BLaER1 treated with 17β-estradiol and CSF1 and Interleukin-3, amounts not matched to agents 10 nM and 100 nM (cell line): ENCODE measurements around the gene KIFAP3.
"Not testable (repeated sequence)": the region's sequence is repeated elsewhere in the genome, so short reads cannot be mapped to it uniquely, and the experiment has no call there.

Source experiments
- H3K27ac ChIP-seq, 11 experiments: shearing (Covaris generic); formaldehyde crosslinking; 2 replicates each; pipeline ENCODE4 v1.8.1; 2022
- H3K27me3 ChIP-seq, 11 experiments: shearing (Covaris generic); formaldehyde crosslinking; 2 replicates each; pipeline ENCODE4 v1.8.1; 2022
- H3K36me3 ChIP-seq, 11 experiments: shearing (Covaris generic); formaldehyde crosslinking; 2 replicates each; pipeline ENCODE4 v1.8.1; 2022
- H3K4me1 ChIP-seq, 10 experiments: shearing (Covaris generic); formaldehyde crosslinking; 2 replicates each; pipeline ENCODE4 v1.8.1; 2022
- H3K4me2 ChIP-seq, 11 experiments: shearing (Covaris generic); formaldehyde crosslinking; 2 replicates each; pipeline ENCODE4 v1.8.1; 2022
- H3K4me3 ChIP-seq, 10 experiments: shearing (Covaris generic); formaldehyde crosslinking; 2 replicates each; pipeline ENCODE4 v1.8.1; 2022
- H3K9ac ChIP-seq, 11 experiments: shearing (Covaris generic); formaldehyde crosslinking; 2 replicates each; pipeline ENCODE4 v1.8.1; 2022
- H3K9me3 ChIP-seq, 11 experiments: shearing (Covaris generic); formaldehyde crosslinking; replicated peaks in 1 of 11; 2 replicates each; pipeline ENCODE4 v1.8.1; 2022
- H4K20me1 ChIP-seq, 11 experiments: shearing (Covaris generic); formaldehyde crosslinking; 2 replicates each; pipeline ENCODE4 v1.8.1; 2022
- Cebpa-rat ChIP-seq, 11 experiments: shearing (Covaris generic); IDR thresholded peaks; 2 replicates each; pipeline ENCODE4 v1.8.1; 2022

Gene KIFAP3

DNA sequence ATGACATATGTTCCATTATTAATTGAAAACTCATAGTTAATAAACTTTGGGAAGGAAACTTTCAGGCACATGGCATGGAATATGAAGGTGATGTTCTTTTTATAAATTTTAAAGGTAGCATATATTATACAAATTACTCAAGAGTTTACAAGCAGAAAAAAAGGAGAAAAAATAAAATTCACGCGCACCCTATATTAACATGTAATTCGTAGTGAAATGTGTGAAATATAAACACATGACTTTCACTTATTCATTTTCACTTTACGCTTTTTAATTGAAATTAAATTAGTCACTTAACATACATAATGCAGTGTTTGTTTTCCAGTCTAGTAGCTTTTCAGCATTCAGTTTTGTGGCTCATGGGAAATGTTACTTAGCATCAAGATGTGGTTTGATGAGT is 153.4 kb downstream of the KIFAP3 start:
- no peak for TF ChIP-seq Cebpa-rat (IDR thresholded peaks at IDR 0.05)
- no peaks in the 10 kb centered on the region for H3K27me3 ChIP-seq
- H3K27ac ChIP-seq: no peak overlapping the region
- no peak overlapping the region for H3K9ac ChIP-seq
- no peaks in the 10 kb centered on the region for H4K20me1 ChIP-seq
- H3K4me2 ChIP-seq: no peak overlapping the region
- H3K36me3 ChIP-seq: no peaks in the 10 kb centered on the region; a peak in 1 of 22 replicates
- no peaks in the 10 kb centered on the region for H3K4me1 ChIP-seq
- no peak overlapping the region for H3K4me3 ChIP-seq
- no peaks in the 10 kb centered on the region for H3K9me3 ChIP-seq

DNA sequence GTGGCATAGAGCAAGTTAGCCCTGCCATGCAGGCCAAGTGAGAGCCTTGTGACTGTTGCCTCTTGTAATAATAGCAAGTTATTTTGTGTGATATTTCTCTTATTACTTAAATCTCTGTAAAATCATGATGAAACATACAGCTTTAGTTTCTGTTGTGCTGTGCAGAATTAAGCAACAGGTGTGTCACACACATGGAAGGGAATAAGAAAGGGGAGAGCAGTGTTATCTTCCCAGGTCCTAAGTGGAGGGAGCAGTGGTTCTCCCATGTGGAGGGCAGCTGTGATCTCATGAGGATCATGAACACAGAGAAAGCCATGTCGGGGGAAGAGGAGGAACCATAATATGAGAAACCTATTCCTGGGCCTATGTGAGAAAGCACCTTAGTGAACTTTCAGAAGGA is 155.6 kb downstream of the KIFAP3 start:
- Histone ChIP-seq H3K27ac (no peak overlapping the region), H3K9me3 (no peaks in the 10 kb centered on the region), H3K4me2 (no peak overlapping the region), H3K36me3 (no peaks in the 10 kb centered on the region; a peak in 1 of 22 replicates), H4K20me1 (no peaks in the 10 kb centered on the region), H3K27me3 (no peaks in the 10 kb centered on the region), H3K4me3 (no peak overlapping the region), H3K4me1 (peaks cover 0 to 20% (median 13%) of the 10 kb centered on the region in 10 experiments; a peak in 12 of 20 replicates), H3K9ac (no peak overlapping the region)
- TF ChIP-seq Cebpa-rat (IDR thresholded peaks at IDR 0.05): no peak

DNA sequence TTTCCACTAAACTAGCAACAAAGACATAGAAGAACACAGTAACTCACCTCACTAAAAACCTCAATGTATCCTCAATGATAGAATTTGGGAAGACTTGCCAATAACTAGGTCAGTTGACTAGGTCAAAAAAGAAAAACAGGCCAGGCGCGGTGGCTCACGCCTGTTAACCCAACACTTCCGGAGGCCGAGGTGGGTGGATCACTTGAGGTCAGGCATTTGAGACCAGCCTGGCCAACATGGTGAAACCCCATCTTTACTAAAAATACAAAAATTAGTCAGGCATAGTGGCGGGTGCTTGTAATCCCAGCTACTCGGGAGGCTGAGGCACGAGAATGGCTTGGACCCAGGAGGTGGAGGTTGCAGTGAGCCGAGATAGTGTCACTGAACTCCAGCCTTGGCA is 156.3 kb downstream of the KIFAP3 start:
- H3K9ac ChIP-seq, H3K9me3 ChIP-seq, H3K27ac ChIP-seq, H3K27me3 ChIP-seq, H3K36me3 ChIP-seq, H4K20me1 ChIP-seq, H3K4me2 ChIP-seq, H3K4me3 ChIP-seq: not testable (repeated sequence)
- peaks cover 0 to 27% (median 16%) of the 10 kb centered on the region in 10 experiments; a peak in 12 of 20 replicates for H3K4me1 ChIP-seq

DNA sequence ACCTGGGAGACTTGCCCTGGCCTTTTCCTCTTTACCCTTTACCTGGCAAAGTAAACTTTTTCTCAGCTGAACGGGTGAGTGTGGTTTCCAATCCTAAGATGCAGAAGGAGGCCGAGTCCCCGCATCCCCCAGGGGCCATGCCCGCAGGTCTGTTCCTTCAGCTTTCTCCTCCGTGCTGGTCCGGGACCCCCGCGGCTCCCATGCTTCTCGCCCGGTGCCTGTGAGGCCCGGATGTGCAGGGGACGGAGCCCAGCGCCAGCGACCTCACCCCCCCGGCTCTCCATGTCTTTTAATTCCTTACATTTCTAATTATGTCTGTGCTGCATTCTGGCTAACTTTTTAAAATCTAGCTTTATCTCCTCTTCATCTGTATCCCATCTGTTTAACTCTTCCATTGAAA is 159.3 kb downstream of the KIFAP3 start:
- peak overlapping the region in 6 of 11 experiments; percentile 23 to 92 (median 76); a peak in 11 of 22 replicates for H3K4me2 ChIP-seq
- peaks cover 0 to 30% (median 16%) of the 10 kb centered on the region in 10 experiments; a peak in 12 of 20 replicates for H3K4me1 ChIP-seq
- no peaks in the 10 kb centered on the region for H4K20me1 ChIP-seq
- peaks cover 0 to 11% (median 0%) of the 10 kb centered on the region in 11 experiments; a peak in 1 of 22 replicates for H3K9me3 ChIP-seq
- peak overlapping the region in 1 of 11 experiments; percentile 23; a peak in 2 of 22 replicates for H3K9ac ChIP-seq
- no peaks in the 10 kb centered on the region for H3K27me3 ChIP-seq
- peak overlapping the region in 3 of 11 experiments; percentile 24 to 36 (median 32); a peak in 2 of 22 replicates for H3K27ac ChIP-seq
- no peaks in the 10 kb centered on the region; a peak in 1 of 22 replicates for H3K36me3 ChIP-seq
- TF ChIP-seq Cebpa-rat (IDR thresholded peaks at IDR 0.05): no peak
- no peak overlapping the region for H3K4me3 ChIP-seq

DNA sequence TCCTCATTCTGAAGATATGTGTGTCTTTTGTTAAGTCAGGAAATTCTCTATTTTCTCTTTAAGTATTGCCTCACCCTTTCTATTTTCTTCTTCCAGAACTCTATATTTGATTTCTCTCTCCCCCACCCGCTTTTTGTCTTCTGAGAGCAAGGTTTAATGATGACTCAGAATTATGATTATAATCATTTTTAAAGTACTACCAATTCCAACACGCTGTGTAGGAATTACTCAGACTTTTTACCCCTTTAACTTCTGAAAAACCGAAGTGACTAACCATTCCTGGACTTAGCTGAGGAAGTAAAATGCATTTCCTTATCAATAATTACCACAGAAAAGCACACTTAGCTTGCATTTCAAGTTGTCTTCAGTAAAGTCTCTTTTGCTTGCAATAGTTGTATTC is 160.0 kb downstream of the KIFAP3 start:
- Histone ChIP-seq H4K20me1 (no peaks in the 10 kb centered on the region), H3K4me1 (peaks cover 0 to 35% (median 17%) of the 10 kb centered on the region in 10 experiments; a peak in 12 of 20 replicates), H3K36me3 (no peaks in the 10 kb centered on the region; a peak in 1 of 22 replicates), H3K27ac (peak overlapping the region in 3 of 11 experiments; percentile 24 to 36 (median 32); a peak in 5 of 22 replicates), H3K4me2 (peak overlapping the region in 7 of 11 experiments; percentile 13 to 92 (median 74); a peak in 11 of 22 replicates), H3K4me3 (no peak overlapping the region), H3K27me3 (no peaks in the 10 kb centered on the region), H3K9me3 (peaks cover 0 to 11% (median 0%) of the 10 kb centered on the region in 11 experiments; a peak in 1 of 22 replicates), H3K9ac (peak overlapping the region in 1 of 11 experiments; percentile 23; a peak in 3 of 22 replicates)
- no peak for TF ChIP-seq Cebpa-rat (IDR thresholded peaks at IDR 0.05)

DNA sequence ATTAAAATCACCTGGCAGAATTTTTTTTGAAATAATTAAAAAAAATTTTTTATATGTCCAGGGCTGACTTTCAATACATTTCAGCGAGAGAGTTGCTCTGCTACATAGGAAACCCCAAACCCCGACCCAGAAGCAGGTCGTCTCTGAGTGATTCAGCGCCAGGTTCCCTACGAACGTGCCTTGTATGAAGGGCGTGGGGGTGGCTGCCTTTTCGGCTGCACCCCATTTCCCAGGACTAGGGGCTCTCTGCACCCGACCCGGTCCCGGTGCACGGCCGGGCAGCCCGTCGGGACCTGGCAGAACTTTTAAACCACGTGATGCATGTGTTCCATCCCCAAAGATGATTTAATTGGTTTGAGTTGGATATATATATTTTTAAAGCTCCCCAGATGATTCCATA is 165.0 kb downstream of the KIFAP3 start:
- no peaks in the 10 kb centered on the region for H4K20me1 ChIP-seq
- H3K4me2 ChIP-seq: peak overlapping the region in 4 of 11 experiments; percentile 12 to 73 (median 62); a peak in 7 of 22 replicates
- H3K27ac ChIP-seq: peak overlapping the region in 2 of 11 experiments; percentile 40 to 61; a peak in 2 of 22 replicates
- H3K4me1 ChIP-seq: peaks cover 0 to 51% (median 23%) of the 10 kb centered on the region in 10 experiments; a peak in 15 of 20 replicates
- no peak overlapping the region for H3K4me3 ChIP-seq
- no peaks in the 10 kb centered on the region for H3K36me3 ChIP-seq
- H3K9me3 ChIP-seq: peaks cover 0 to 11% (median 0%) of the 10 kb centered on the region in 11 experiments; a peak in 1 of 22 replicates
- H3K9ac ChIP-seq: no peak overlapping the region
- TF ChIP-seq Cebpa-rat (IDR thresholded peaks at IDR 0.05): no peak
- H3K27me3 ChIP-seq: no peaks in the 10 kb centered on the region

DNA sequence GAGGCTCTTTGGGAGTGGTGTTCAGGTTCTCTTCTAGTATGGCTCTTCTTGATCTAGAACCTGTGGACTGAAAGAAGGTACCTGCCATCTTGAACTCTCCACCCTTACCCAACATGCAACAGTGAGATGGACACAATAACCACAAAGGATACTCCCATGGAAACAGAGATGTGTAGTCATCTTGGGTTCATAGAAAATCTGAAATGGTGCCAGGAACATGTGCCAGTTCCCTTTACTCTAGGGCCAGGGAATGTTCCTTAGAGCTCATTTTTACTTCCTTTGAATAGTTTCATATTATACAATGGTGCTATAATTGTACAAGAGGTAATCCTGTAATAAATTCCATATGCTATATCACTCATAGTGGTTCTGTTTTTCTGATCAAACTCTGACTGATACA is 167.6 kb downstream of the KIFAP3 start:
- Histone ChIP-seq H3K27ac (peak overlapping the region in 1 of 11 experiments; percentile 61; a peak in 2 of 22 replicates), H3K4me3 (no peak overlapping the region), H3K9ac (no peak overlapping the region), H3K4me1 (peaks cover 9 to 56% (median 29%) of the 10 kb centered on the region in 10 experiments; a peak in 18 of 20 replicates), H4K20me1 (no peaks in the 10 kb centered on the region), H3K4me2 (peak overlapping the region in 3 of 11 experiments; percentile 16 to 73 (median 56); a peak in 6 of 22 replicates), H3K9me3 (0 out of 22 replicates have a peak, but pooled peaks cover 0 to 5% (median 0%) of the 10 kb centered on the region in 11 experiments), H3K27me3 (no peaks in the 10 kb centered on the region), H3K36me3 (no peaks in the 10 kb centered on the region)
- TF ChIP-seq Cebpa-rat (IDR thresholded peaks at IDR 0.05): no peak

DNA sequence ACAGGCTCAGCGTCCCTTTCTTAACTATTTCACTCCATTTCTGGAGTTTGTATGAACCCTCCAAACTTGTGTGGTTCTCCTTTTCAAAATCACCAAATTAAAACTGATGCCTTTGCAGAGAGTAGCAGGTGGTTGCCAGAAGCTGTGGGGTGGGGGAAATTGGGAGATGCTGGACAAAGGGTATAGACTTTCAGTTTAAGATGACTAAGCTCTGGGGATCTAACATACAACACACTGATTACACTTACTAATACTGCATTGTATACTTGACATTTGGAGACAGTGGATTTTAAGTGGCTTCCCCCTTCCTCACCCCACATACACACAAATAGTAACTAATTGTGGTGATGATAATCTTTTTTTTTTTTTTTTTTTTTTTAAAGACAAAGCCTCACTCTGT is 169.7 kb downstream of the KIFAP3 start:
- H3K9me3 ChIP-seq: 0 out of 22 replicates have a peak, but pooled peaks cover 0 to 5% (median 0%) of the 10 kb centered on the region in 11 experiments
- H3K4me3 ChIP-seq: no peak overlapping the region
- no peak overlapping the region for H3K27ac ChIP-seq
- H4K20me1 ChIP-seq: no peaks in the 10 kb centered on the region
- H3K9ac ChIP-seq: no peak overlapping the region
- H3K36me3 ChIP-seq: no peaks in the 10 kb centered on the region
- H3K27me3 ChIP-seq: no peaks in the 10 kb centered on the region
- H3K4me2 ChIP-seq: no peak overlapping the region
- TF ChIP-seq Cebpa-rat (IDR thresholded peaks at IDR 0.05): no peak
- H3K4me1 ChIP-seq: peaks cover 9 to 54% (median 29%) of the 10 kb centered on the region in 10 experiments; a peak in 18 of 20 replicates

DNA sequence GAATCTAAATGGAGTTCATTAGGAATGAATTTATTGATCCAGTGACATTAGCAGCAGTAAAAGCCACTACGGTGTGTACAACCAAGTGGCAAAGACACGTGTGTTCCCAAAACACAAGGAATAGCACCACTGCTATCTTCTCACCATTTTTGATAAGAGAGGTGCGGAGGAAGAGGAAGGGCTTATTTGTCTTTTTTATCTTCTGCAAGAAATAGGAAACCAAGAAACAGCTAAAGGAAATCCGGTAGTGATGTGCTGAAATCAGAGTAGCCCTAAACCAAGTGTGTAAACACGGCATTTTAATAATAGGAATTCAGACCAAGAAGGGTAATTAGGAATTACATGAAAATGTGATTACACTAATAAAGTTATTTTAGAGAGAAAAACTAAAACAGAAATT is 171.7 kb downstream of the KIFAP3 start:
- Histone ChIP-seq H3K36me3 (no peaks in the 10 kb centered on the region), H3K4me1 (peaks cover 9 to 33% (median 14%) of the 10 kb centered on the region in 10 experiments; a peak in 17 of 20 replicates), H3K27ac (no peak overlapping the region), H3K27me3 (no peaks in the 10 kb centered on the region), H3K9ac (no peak overlapping the region), H3K9me3 (0 out of 22 replicates have a peak, but pooled peaks cover 0 to 5% (median 0%) of the 10 kb centered on the region in 11 experiments), H3K4me3 (no peak overlapping the region), H3K4me2 (peak overlapping the region; percentile 9 to 70 (median 47); a peak in 19 of 22 replicates), H4K20me1 (no peaks in the 10 kb centered on the region)
- TF ChIP-seq Cebpa-rat (IDR thresholded peaks at IDR 0.05): no peak
